Activated naive CD4-positive, alpha-beta T cell treated with anti-CD3 and anti-CD28 coated beads, Interleukin-2, amount 50 U/mL, for 72 hours (primary cell): ENCODE measurements around the gene REXO1. TPM values are rescaled to one million over a fixed set of nuclear protein-coding genes. Genes with fewer than 3 reads are reported as not detected.

Experiments
- ATAC-seq, 2 donors: fragments of 150-1000 bp; cut with Tn5 transposase; 2 replicates each; pipeline ENCODE4 v1.10.0; 2021; ENCODE audit warnings: mild to moderate bottlenecking in 2 of 2, moderate library complexity in 2 of 2
- DNase-seq, 2 donors: peaks; one replicate each; pipeline ENCODE4 v3.0.0; 2021 to 2022; ENCODE audit warnings: low spot score in 2 of 2
- H3K27ac Mint-ChIP-seq, 2 donors: one replicate each; pipeline ENCODE4 v1.8.0; 2022; ENCODE audit warnings: mild to moderate bottlenecking in 2 of 2, mixed read lengths in 2 of 2
- H3K36me3 Mint-ChIP-seq, 2 donors: one replicate each; pipeline ENCODE4 v1.8.0; 2022; ENCODE audit warnings: mixed read lengths in 2 of 2
- H3K9me3 Mint-ChIP-seq, 2 donors: one replicate each; pipeline ENCODE4 v1.8.0; 2022; ENCODE audit warnings: mixed read lengths in 2 of 2
- total RNA-seq, 2 donors: library from RNA; stranded (reverse); gene quantifications; one replicate each; pipeline ENCODE4 v1.2.3, GENCODE V29; 2022

The REXO1 gene
- total RNA-seq, 2 donors from 2014 or later = 35.5 to 44.5 TPM

DNA sequence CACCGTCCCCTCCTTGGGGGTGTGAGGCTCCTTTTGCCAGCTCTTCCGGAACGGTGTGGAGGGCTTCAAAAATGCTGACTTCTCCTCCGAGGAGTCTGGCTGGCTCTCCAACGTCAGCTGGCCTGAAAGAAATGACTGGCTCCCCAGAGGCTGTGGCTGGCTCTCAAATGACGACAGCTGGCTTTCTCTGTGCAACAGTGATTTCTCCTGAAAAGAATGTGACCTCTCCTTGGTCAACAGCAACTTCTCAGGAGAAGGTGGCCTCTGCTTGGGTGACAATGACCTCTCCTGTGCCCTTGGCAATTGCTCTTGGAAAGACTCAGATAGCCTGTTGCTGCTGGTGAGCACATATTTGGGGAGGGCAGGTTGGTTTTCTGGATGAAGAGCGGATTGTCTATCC lies 65.8 kb downstream of the REXO1 start:
- DNase-seq (no peak), ATAC-seq (no peak)
- H3K36me3 Mint-ChIP-seq = no peaks in the 10 kb centered on the region
- H3K27ac Mint-ChIP-seq = no peak overlapping the region
- H3K9me3 Mint-ChIP-seq = peaks cover 3 to 4% of the 10 kb centered on the region in 2 donors

DNA sequence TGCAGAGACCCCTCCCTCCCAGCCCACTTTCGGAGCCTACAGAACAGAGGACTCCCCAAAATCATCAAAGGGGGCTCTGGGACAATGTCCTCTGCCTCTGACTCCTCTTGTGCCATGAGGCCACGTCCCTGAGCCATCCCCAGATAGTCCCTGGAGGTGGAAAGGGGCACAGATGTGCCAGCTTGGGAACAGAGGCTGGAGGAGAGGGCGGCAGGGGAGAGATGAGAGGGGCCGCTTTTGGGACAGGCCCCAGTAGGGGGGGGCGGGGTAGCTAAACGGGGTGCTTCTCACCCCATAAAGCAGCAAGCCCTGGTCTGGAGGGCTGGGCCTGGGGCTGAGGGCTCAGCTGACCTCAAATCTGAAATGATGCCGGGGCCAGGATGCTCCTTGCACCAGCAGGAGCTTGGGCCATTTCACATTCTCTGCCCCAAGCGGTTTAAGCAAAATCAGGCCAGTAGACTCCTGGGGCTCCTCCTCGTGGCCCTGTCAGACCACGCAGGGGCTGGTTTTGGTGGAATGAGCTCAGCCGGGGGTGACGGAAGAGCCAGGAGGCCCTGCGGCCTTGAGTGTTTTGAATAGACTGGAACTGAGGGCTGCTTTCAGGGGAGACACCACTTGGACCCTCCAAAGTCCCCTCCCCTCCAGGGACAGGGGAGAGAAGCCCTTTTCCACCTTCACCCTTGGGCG lies 67.9 kb downstream of the REXO1 start:
- Mint-ChIP-seq H3K27ac (no peak overlapping the region), H3K9me3 (peaks cover 3 to 4% of the 10 kb centered on the region in 2 donors), H3K36me3 (peaks cover 0 to 5% of the 10 kb centered on the region in 2 donors)
- DNase-seq (no peak), ATAC-seq (no peak)

DNA sequence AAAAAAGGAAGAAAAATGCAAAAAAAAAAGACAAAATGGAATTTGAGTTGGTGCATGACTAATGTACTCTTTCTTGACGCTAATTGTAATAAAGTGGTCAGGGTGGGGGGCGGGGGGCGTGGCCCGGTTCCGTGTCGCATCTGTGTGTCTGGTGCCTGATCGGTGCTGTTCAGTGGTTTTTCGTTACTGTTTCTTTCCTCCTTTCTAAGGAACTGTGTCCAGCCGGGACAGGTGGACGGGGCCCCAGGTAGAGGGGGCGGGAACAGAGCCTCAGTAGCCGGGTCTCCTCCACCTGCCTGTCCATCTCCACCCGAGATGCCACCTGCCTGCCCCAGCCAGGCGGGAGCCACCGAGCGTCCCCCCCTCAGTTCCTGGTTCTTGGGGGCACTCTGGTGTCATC lies 68.7 kb downstream of the REXO1 start:
- Mint-ChIP-seq H3K9me3 (peaks cover 3 to 4% of the 10 kb centered on the region in 2 donors), H3K36me3 (peaks cover 0 to 5% of the 10 kb centered on the region in 2 donors), H3K27ac (no peak overlapping the region)
- ATAC-seq (no peak), DNase-seq (no peak)

DNA sequence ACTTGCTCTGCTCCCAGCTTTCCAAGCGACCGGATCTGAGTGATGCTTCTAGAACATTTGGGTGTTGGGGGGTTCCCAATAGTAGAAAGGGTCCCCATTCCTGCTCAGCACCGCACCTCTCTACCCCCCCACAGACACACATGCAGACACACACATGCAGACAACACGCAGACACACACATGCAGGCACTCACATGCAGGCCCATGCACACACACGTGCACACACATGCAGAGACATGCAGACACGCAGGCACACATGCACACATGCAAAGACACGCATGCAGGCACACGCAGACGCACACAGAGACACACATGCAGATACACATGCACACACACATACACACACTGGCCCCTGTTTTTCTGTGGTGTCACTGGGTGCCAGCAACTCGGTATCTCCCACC lies 71.1 kb downstream of the REXO1 start:
- Mint-ChIP-seq H3K27ac (no peak overlapping the region), H3K9me3 (peaks cover 3 to 4% of the 10 kb centered on the region in 2 donors), H3K36me3 (peaks cover 0 to 5% of the 10 kb centered on the region in 2 donors)
- ATAC-seq (no peak), DNase-seq (no peak)

DNA sequence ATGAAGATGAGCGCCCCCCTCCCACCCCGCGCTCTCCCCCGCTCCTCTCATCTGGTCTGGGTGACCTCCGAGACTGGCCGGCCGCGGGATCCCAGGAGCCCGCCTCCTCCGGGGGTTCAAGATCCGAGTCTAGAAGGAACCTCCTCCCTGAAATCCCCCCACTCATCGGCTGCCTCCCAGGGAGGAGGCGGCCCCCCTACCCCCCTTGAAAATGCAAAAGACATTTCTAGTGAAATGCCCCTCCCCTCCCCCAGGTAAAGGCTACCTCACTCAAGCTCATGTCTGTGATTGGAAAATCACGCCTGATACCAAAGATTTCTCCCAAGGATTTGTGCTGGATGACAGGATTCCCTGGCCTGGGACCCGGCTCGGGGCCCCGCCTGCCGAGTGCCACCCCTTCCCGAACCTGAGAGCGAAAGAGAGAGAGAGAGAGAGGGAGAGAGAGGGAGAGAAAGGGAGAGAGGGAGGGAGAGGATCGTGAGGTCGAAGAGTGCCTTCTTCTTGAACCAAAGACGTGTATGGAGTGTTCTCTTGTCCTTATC lies 71.6 kb downstream of the REXO1 start:
- no peak overlapping the region for H3K27ac Mint-ChIP-seq
- no peak for ATAC-seq
- DNase-seq = no peak
- H3K9me3 Mint-ChIP-seq = peaks cover 2 to 4% of the 10 kb centered on the region in 2 donors
- peaks cover under 1 to 6% of the 10 kb centered on the region in 2 donors for H3K36me3 Mint-ChIP-seq

DNA sequence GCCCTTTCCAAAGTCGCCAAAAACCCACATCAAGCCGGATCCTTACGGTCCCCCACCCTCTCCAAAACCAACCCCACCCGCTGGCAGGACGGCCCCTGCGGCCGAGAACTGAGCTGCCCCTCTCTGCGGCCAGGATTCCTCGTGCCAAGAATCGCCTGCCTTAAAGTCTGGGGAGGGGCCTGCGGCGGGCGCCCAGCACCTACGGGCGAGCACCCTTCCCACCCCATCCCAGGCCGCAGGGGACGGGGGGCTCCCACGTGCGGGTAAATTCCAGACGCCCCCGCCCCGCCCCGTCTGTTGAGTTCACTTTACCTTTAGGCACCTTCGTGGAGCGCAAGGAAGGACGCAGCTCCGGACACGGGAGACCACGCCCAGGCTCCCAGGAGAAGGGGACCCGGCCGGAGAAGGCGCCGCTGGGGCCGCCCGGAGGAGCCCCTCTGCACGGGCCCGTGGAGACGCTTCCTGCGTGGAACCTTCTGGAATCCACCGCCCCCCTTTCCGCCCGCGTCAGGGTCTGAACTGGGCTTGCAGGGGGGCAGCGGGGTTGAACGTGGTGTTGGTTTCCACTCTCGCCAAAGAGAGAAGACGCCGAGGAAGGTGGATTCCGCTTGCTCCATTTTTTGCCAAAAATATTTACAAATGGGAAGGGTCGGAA lies 72.2 kb downstream of the REXO1 start:
- no peak for ATAC-seq
- Mint-ChIP-seq H3K27ac (no peak overlapping the region), H3K9me3 (peaks cover under 1 to 7% of the 10 kb centered on the region in 2 donors)

DNA sequence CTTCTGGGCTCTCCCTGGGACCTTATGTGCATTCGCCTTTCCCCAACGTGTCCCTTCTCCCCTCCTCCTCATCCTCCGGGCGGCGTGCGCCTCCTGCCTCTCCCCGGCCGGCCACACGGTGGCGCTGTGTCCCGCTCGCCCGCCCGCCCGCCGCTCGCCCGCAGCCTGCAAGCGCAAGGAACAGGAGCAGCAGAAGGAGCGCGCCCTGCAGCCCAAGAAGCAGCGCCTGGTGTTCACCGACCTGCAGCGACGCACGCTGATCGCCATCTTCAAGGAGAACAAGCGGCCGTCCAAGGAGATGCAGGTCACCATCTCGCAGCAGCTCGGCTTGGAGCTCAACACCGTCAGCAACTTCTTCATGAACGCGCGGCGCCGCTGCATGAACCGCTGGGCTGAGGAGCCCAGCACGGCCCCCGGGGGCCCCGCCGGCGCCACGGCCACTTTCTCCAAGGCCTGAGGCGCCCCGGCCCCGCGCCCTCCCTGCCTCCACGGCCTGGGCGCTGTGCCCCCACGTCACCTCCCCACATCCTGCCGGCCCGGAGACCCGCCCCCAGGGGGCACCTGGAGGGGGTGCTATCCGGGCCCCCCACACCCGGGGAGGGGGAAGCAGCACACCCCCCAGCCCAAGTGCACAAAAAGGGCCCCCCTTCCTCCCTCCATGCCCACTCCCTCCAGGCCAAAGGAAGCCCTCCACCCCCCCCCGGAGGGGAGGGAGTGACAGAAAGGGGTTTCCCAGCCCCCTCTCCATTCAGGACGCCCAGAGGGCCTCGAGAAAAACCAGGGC lies 73.1 kb downstream of the REXO1 start:
- DNase-seq (no peak), ATAC-seq (no peak)
- peaks cover 12 to 21% of the 10 kb centered on the region in 2 donors for H3K36me3 Mint-ChIP-seq
- H3K27ac Mint-ChIP-seq = no peak overlapping the region
- H3K9me3 Mint-ChIP-seq = peaks cover 7 to 13% of the 10 kb centered on the region in 2 donors

More for the DNA sequence above, 72.2 kb downstream of the REXO1 start:
- peaks cover 7 to 12% of the 10 kb centered on the region in 2 donors for H3K36me3 Mint-ChIP-seq
- DNase-seq = no peak

DNA sequence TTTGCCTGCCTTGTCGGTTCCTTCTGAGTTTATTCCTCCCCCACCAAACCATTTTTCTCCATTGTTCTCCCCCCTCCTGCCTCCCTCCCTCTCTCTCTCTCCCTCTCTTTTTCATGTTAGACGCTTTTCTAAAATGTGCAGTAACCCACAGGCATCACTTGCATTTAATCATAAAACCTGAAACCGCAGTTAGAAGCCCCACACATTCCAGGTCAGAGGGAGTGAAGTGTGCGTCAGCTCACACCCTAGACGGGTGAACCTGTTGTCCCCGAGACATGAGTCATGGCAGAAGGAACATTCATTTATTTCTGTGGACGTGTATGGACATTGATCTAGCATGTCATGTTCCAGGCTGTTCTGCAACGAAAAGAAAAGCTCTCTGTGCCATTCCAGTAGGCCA lies 75.1 kb downstream of the REXO1 start:
- Mint-ChIP-seq H3K36me3 (peaks cover 12 to 25% of the 10 kb centered on the region in 2 donors), H3K9me3 (peaks cover 7 to 13% of the 10 kb centered on the region in 2 donors), H3K27ac (no peak overlapping the region)
- ATAC-seq (no peak), DNase-seq (no peak)

DNA sequence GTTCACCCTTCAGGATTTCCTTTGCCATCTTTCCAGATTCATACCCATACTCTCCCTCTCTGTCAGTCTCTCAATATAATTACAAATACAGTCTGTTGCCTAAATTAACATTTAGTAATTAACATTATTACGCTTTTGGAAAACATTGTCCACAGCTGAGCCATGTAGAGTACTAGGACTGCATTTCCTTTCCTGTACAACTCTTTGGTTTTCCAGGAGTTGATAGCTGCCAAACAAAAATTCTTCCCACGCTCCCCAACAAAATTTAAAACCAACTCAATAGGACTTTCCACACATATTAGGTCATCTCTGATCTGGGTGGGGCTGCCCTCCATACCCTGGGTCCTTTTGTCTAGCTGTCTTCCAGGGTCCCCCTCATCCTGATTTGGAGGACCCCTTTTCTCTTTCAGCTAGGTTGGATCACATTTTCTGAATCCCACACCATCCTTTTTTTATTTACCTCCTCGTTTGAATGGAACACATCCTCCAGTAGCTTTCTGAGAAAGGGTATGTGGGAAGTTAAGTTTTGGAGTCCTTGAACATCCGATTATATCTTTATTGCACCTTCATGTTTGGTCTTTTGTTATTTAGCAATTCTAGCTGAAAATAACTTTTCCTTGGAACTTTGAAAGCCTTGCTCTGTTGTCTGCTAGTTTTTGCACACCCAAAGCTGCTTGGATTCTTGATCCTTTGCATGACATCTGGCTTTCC lies 77.3 kb downstream of the REXO1 start:
- Mint-ChIP-seq H3K9me3 (peaks cover 7 to 13% of the 10 kb centered on the region in 2 donors), H3K27ac (no peak overlapping the region), H3K36me3 (peaks cover 12 to 20% of the 10 kb centered on the region in 2 donors)
- no peak for ATAC-seq
- no peak for DNase-seq

DNA sequence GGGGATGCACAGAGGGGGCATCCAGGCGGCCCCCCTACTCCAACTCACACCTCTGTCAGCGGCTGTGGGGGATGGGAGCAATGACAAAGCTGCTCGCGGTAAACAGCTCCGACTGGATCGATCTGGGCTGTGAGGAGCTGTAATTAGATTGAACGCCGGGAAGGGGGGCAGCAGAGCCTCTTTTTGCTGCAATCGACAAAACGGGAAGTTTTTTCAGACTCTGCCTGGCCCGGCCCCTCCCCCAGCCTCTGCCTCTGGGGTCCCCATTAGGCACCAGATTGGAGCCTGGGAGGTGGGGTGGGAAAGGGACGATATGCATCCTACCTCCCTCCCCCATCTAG lies 78.7 kb downstream of the REXO1 start:
- Mint-ChIP-seq H3K9me3 (peaks cover 7 to 13% of the 10 kb centered on the region in 2 donors), H3K27ac (no peak overlapping the region), H3K36me3 (peaks cover 12 to 20% of the 10 kb centered on the region in 2 donors)
- no peak for ATAC-seq
- no peak for DNase-seq

DNA sequence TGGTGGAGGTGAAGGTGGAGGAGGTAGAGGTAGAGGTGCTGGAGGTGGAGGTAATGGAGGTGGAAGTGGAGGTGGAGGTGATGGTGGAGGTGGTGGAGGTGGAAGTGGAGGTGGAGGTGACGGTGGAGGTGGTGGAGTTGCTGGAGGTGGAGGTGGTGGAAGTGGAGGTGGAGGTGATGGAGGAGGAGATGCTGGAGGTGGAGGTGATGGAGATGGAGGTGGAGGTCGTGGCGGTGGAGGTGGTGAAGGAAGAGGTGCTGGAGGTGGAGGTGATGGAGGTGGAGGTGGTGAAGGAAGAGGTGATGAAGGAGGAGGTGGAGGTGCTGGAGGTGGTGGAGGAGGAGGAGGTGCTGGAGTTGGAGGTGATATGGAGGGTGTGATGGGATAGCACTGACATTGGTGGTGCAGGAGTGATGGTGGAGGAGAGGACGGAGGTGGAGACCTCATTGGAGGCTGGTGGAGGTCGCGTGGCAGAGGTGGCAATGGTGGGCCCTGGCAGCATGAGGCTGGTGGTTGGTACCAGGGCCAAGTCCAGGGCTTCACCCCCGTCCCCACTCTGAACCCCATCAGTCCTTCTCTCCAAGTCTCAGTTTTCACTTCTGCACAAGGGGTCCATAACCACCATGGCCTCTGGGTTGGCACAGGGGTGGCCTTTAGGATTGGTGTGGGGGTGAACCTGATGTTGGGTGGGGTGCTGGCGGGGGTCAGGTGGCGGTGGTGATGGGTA lies 79.2 kb downstream of the REXO1 start:
- Mint-ChIP-seq H3K36me3 (peaks cover 12 to 20% of the 10 kb centered on the region in 2 donors), H3K27ac (no peak overlapping the region), H3K9me3 (peaks cover 7 to 13% of the 10 kb centered on the region in 2 donors)
- no peak for DNase-seq
- no peak for ATAC-seq

DNA sequence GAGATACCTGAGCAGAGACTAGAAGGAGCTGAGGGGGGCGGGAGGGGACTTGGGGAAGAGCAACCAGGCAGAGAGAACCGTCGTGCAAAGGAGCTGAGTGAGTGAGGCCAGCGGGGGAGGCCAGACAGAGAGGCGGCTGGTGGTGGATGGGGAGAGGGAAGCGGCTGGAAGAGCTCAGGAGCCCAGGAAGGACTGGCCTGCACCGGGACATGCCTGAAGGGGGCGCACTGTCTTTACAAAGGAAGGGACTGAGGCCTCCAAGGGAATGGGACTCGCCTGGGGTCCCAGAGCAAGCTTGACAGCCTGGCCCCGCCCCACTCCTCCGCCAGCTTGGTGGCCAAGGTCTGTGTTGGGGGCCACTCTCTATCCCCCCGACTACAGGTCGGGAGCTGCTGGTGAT lies 80.0 kb downstream of the REXO1 start:
- peaks cover 12 to 20% of the 10 kb centered on the region in 2 donors for H3K36me3 Mint-ChIP-seq
- DNase-seq (no peak), ATAC-seq (no peak)
- H3K9me3 Mint-ChIP-seq = peaks cover 7 to 13% of the 10 kb centered on the region in 2 donors
- H3K27ac Mint-ChIP-seq = no peak overlapping the region

DNA sequence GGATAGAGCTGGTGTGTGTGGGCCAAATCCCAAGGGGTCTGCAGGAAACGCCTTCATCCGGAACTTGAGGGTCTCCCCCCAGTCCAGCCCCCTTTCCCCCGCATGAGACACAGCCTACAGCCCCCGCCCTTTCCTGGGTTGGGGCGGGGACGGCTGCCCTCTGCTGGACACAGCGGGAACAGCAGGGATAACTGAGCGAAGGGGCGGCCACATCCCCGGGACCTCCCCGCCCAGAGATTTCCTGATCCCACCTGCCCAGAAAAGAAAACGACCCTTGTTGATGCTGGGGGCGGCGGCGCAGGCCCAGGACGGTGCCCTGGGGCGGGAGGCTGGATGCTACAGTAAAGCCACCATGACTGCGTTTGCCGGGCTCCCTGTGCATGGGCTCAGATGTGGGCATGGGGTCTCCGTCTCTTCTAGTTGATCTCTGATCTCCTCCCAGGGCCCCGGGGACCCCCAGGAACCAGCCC lies 80.8 kb downstream of the REXO1 start:
- DNase-seq (peak in 1 of 2 donors; percentile 78), ATAC-seq (peak; percentile 63 to 79)
- Mint-ChIP-seq H3K27ac (no peak overlapping the region), H3K9me3 (peaks cover 7 to 12% of the 10 kb centered on the region in 2 donors), H3K36me3 (peaks cover 12 to 20% of the 10 kb centered on the region in 2 donors)

DNA sequence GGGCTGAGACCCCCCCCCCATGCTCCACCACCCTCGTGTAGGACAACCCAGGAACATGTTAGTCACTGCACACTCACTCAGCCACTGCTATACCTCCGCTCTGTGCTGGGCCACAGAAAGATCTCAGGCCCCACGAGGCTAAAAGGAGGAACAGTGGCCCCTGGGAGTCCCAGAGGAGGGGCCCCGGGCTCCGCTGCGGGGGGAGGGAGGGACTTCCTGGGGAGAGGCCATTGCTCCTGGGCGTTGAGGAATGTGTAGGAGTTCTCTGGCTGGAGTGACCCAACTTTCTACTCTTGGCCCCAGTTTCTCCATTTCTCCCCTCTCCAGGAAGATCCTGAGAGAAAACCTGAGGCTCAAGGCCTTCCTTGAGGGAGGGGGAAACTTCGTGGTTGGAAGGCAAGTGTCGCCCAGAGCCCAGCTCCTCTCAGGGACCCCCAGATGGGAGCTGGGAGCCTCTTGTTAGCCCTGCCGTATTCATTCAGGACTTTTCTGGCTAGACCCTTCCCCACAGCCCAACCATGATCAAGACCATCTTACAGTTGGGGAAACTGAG lies 81.4 kb downstream of the REXO1 start:
- peaks cover 7 to 9% of the 10 kb centered on the region in 2 donors for H3K9me3 Mint-ChIP-seq
- H3K27ac Mint-ChIP-seq = no peak overlapping the region
- DNase-seq (no peak), ATAC-seq (peak in 1 of 2 donors; percentile 34)
- H3K36me3 Mint-ChIP-seq = peaks cover 12 to 20% of the 10 kb centered on the region in 2 donors
